ENCODE data around the gene DGCR8.
A peak's percentile ranks its signal among the peaks of the same experiment; 100 is the strongest.

Gene DGCR8

DNA sequence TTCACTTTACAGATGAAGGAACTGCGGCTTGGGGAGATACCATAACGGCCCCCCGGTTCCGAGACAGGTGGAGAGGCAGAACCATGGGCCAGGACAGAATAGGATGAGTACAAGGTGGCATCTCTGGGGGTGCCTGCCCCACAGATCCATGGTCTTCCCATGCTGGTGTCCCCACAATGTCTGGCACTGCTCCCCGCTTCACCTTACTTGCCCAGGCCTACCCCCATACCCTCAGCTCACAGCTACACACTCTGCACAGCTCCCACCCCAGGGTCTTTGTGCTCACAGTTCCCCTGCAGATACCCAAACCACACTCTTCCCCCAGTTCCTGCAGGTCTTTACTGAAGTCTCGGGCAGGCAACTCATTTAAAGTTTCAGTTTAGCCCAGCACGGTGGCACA lies 11.4 kb upstream of the DGCR8 start:
- no peak for DNase-seq

DNA sequence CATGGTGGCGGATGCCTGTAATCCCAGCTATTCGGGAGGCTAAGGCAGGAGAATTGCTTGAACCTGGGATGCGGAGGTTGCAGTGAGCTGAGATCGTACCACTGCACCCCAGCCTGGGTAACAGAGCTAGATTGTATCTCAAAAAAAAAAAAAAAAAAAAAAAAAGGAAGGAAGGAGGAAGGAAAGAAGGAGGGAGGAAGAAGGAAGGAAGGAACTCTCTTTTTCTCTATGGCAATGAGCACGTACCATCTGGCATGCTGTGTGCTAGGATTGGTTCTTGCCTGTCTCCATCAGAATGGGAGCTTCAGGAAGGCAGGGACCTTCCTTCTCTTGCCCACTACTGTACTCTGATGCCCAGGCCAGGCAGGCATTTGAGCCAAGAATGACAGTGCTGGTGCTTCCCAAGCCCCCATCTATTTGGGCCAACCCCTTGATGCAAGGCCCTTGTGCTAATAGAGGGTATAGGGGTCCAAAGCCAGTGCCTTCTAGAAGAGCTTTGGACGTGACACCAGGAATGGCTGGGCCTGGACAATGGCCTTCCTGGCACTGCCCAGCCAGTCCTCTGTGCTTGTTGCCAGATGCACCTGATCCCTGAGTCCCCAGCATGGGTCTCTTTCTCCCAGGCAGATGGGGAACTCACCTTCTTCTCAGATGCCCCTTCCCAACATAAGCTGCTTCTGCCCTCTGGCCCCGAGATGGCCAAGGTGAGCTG lies 10.6 kb upstream of the DGCR8 start:
- no peak for DNase-seq

DNA sequence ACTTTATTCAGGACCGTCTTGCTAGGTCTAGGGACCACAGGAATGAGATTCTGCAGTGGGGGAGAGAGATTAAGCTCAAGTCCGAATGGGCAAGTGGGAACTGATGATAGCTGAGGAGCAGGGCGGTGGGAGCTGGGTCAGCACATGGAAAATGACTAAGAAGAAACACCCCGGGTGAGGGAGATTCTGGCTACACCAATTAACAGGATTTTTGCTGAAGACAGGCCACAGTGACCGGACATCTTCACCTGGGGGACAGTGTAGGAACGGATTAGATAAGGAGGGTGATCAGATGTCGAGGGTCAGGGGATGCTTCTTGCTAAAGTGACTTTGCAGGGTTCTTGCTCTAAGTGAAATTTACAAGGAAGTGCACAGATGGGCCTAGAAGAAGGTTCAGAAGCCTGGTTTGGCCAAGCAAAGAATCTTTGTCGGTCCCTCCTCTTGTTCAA lies 8.5 kb upstream of the DGCR8 start:
- no peak for DNase-seq

DNA sequence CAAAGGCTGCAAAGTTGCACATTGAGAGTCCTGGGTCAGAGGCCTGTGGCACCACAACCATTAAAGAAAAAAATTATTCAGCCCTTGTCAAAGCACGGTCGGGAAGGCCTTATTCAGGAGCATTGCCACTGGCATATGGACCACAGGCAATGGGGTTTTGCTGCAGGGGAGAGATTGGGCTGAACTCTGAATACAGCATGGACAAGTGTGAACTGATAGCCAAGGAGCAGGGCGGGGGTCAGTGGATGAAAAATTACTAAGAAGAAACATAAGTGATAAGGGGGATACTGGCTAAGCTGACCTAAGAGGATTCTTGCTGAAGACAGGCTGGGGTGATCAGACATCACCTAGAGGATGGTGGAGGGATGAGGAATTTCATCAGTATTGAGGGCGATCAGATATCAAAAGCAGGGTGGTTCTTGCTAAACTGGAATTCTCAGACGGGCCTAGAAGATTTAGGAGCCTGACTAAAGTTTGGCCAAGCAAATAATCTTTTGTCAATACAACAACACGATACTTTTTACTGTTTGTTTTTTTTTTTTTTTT lies 3.3 kb upstream of the DGCR8 start:
- no peak for DNase-seq

DNA sequence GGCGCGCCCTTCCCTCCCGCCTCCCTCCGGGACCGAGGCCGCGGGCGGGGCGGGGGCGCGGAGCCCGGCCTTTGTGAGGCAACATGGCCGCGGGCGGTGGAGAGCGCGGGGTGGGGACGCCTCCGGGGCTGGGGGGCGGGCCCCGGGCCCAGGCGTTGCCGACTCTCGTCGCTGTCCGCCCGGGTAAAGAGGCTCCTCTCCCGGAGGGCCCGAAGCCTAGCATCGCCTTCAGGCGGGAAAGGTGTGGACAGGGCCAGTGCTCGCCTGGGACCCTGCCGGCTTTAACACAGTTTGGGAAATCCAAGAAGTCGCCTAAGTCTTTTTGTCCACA lies 369 bp downstream of the DGCR8 start:
- DNase-seq = peak; percentile 58

DNA sequence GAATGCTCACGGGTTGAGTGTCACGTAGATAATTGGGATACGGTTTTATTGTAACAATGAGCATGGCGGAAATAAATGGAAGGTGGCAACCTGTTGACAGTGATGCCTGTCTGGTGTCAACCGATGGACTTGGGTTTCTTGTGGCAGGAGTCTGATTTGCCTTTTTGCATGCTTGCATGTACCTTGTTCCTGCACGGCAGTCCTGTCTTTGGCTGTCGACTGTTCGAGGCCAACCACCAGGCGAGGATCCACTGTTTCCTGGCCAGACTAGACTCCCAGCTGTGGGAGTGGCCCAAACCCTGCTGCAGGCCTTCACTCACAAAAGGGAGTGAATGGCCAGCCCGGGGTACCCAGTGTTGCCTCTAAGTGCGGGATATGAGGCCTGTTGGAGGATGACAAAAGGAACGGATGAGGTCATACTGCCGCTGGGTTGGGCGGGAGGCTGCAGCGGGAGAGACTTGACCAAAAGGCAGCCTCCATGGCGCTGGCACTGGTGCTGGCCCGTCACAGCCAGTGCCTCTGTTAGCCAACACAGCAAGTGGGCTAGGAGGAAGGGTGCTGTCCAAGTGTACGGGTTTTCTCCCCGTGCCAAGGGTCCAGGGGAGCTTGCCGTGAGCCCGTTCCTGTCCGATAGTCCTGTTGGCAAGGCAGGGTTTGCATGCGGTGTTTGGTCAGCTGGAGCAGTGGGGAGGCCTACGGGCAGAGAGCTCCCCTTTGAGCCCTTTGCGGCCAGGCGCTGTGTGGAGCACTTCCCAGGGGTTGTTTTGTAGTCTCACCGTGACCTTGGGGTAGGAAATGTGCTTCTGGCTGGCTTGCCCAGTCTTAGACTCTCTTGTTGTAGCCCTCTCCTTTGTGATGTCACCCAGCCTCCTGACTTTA lies 974 bp downstream of the DGCR8 start:
- peak; percentile 6 for DNase-seq

DNA sequence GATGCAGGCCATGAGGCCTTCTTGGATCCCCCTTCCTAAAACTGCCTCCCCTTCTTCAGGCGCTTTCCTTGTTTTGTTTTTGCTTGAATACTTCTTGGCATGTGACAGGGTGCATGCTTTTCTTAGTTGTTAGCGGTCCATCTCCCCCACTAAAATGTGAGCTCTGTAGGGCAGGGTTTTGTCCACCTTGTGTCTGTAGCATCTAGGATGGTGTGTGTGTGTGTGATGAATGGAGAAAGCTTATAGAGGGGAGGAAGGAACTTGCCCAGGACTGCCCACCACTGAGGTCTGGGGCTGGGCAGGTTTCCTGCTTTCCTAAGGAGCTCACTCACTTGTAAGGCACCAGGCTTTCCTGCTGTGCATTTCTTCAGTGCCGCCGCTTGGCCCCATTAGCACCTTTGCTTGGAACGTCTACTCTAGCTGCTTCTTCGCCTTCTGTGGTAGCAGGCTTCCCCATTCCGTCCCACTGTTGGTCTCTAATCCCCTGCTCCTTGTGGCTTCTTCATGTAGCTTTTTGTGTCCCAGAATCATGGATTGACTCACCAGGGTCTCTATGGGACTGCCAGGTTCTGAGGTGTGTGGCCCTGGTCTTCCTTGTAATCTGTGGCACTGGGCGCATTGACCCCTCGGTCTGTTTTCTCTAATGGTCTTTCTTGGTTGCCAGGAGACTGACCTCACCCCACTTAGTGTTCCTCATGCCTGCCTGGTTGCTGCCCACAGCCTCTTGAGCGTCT lies 3.3 kb downstream of the DGCR8 start:
- no peak for DNase-seq

DNA sequence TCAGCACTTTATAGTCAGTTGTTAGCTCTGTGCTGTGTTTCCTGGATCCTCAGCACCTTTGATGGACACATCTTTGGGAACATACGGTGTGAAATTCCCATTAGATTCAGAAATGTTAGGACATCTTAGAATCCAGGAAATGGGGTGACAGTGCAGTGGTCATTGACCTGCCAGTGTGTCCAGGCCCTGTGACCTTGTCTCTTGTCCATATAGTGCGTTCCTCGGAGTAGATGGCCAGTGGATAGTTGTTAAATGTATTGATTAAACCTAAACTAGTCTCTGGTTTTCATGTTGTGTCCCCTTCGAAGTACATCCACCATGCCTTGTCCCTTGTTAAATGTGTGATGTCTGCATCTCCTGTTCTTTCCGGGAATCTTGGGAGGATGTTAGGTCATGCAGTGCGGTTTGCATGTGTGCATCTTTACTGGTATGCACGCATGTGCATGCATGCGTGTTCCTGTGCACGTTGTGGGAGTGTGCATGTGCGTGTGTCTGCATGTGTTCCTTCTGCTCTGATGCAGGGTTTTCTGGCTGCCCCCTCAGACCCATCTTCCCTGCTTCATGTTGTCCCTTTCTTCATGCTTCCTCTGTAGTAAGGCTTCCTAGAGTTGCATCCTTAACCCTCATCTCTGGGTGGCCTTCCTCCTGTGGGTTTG lies 4.0 kb downstream of the DGCR8 start:
- DNase-seq = no peak

DNA sequence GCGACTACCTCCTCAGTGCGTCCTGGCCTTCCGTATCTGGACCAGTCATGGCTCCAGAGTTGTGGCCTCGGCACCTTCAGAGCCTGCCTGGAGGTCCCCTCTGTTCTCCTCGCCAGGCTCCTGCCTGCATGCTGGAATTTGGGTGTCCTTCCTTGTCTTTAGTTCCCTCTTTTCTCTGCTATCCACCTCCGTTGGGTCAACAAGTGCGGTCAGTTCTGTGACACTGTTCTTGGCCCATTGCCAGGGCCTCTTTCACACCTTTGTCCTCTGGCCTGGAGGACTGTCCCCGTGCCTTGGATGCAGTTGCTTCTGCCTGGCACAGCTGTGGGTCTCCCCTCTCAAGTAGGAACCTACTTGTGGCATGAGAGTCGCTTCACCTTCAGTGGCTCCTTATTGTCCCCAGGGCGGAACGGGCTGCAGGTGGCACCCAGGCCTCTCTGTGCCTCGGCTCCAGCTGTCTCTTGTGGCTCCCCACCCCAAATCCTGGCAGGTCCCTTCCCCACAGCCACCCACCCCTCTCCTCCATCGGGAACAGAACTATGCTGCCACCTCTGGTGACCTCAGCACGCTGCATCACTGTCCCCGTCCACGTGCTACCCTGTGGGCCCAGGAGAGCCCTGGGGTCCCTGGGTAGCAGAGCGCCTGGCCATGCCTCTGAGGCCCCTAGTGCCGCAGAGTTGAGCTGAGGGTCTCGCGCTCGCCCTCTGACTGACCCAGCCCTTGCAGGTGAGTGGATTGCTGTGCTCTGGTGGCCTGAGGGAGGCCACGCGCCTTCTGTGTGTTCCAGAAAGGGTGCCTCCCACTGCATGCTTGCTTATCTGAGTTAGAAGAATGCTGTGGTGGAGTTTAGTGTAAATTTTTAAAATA lies 4.7 kb downstream of the DGCR8 start:
- DNase-seq = no peak

DNA sequence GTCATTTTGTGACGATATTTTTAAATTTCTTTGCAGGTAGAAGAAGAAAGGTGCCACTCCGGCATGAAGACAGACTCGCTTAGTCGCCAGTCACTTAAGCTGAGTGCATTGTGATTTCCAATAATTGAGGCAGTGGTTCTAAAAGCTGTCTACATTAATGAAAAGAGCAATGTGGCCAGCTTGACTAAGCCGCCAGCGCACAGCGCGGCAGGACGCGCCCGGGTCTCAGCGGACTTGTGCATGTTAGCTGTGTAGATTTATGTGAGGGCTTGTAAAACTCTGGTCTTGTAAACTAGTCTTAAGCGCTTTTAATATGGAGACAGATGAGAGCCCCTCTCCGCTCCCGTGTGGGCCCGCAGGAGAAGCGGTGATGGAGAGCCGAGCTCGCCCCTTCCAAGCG lies 5.6 kb downstream of the DGCR8 start:
- no peak for DNase-seq

DNA sequence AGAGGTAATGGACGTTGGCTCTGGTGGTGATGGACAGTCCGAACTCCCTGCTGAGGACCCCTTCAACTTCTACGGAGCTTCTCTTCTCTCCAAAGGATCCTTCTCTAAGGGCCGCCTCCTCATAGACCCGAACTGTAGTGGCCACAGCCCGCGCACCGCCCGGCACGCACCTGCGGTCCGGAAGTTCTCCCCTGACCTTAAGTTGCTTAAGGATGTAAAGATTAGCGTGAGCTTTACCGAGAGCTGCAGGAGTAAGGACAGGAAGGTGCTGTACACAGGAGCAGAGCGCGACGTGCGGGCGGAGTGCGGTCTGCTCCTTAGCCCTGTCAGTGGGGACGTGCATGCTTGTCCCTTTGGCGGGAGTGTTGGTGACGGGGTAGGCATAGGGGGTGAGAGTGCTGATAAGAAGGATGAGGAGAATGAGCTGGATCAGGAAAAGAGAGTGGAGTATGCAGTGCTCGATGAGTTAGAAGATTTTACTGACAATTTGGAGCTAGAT lies 6.1 kb downstream of the DGCR8 start:
- no peak for DNase-seq

DNA sequence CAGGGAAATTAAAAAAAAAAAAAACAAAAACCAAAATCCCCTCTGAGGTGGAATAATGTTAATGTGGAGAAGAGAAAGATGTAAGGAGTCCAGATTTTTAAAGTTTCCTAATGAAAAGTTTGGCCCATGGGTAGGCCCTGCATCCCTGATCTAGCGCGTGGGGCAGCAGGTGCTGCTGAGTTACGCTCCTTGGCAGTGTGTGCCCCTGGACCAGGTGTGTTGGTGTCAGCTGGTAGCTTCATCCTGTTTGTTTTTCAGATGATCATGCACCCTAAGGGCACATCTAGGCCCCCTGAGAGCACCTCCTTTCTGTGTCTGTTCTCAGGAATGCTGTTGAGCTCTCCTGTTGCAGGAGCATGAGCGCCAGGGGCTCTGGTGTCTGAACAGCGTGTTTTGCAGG lies 6.7 kb downstream of the DGCR8 start:
- no peak for DNase-seq

DNA sequence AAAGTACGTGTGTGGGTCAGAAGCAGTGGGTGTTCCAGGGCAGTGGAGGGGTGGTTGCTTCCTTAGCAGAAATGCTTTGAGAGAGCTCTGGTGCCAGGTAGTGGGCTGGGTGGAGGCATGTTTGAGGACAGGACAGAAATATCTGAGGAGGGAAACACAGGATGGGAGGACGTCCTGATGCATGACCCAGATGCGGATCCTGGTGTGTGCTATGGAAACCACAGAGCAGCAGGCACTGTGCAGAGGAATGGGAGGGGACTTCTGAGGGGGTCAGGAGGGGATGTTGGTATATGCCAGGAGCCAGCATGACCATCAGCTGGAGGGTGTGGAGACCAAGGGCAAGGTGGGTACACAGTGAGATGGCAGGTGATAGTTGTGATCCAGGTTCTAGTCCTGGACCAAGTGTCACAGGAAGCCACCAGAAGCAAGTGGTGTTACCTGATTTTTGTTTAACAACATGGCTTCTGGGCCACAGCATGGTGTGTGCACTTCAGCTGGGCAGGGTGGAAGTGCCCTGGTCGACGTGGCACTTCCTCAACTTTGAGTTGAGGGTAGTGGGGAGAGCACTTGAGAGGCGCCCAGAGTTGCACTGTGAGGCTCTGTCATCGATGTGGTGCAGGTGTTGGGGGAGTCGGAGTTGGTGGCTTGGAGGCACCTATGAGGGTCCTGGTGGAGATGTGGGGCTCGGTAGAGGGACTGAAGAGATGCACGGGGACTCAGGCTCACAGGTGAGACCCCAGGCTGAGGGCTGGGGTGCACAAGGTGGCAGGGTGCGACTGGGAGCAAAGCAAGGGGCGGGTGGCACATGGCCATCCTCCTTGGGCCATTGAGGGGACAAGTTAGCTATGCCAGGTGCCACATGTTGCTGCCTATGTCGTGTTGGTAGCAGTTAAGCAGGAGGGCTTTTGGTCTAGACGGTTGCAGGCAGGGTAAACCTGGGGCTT lies 7.5 kb downstream of the DGCR8 start:
- no peak for DNase-seq

DNA sequence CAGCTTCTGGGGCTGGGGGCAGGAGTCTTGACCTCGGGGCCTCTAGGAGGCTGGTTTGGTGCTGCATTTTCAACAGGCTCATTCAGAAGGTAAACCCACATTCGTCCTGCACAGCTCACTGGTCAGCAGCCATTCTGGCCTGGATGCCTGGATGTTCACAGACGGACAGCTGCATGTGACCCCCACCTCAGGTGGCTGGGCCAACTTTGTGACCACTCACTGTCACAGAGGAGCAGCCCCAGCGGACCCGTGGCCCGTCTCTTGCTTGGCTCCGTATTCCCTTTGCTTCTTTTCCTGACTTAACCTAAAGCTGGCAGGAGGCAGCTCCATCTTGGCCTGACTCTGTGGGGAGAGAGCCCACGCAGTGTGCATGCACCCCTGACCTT lies 8.2 kb downstream of the DGCR8 start:
- DNase-seq = no peak

DNA sequence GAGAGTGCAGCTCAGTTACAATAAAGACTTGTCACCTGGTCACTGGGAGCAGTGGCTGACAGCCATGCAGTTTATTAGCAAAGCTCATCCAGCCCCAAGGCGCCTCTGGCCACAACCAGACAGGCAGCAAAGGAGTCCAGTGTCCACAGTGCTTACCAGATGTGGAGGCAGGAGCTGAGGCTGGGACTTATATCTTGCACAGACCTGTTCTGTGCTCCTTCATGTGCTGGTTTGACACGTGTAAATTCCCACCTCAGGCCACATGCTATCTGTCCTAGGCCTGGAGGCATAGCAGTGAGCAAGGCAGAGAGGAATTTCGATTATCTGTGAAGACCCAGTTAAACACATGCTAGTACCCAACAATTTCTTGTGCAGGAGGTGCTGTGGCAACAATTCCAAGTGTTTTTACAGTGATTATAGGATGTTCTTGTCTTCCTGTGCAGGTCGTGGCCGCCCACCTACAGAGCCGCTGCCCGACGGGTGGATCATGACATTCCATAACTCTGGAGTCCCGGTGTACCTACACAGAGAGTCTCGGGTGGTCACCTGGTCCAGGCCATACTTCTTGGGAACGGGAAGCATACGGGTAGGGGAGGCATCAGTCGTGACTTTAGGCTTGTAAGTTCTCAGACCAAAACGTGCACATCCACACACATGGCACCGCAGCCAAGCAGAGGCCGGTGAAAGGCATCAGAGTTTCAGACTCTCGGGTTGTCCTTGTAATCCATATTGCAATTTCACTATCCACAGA lies 9.4 kb downstream of the DGCR8 start:
- no peak for DNase-seq

DNA sequence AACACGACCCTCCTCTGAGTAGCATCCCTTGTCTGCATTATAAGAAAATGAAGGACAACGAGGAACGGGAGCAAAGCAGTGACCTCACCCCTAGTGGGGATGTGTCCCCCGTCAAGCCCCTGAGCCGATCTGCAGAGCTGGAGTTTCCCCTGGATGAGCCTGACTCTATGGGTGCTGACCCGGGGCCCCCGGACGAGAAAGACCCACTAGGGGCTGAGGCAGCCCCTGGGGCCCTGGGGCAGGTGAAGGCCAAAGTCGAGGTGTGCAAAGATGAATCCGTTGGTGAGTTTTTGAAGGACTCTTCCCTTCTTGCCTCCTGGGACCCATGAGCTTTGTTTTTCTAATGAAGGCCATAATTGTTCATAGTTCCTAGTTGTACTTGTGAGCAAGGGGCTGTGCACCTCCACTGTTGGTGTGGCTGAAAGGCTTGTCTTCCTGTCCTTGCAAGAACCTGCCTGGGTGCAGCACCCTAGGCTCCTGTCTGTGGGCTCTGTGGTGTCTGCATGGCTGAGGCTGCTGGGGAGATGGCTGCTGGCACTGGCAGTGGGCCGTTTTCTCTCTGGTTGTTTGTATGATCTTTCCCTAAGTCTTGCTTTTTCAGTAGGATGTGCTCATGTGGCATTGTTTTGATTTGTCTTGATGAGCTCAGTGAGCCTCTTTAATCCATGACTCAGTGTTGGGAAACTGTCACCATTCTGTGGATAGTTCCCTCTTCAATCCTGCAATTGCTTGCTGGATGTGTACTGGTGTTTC lies 10.1 kb downstream of the DGCR8 start:
- no peak for DNase-seq

DNA sequence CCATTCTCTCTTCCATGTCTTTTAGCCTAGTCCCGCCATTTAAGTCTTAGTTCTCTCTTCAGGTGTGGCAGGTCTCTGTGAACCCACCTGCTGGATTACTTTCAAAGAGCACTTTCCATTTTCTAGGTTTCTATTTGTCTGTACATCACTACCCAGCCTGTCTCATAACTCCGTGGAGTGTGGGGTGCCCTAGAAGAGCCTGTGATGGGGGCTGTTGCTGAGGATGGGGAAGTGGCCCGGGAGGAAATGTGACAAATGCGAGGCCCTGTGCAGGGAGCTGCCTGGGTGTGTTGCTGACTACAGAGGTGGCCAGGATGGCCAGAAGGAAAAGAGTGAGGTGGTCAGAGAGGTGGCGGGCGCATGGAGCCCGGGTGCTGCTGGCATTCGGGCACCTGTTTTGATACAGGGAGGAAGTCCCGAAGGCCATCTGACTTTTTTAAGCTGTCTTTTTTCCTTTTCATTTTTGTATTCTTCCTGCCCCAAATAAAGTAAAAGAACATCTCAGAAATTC lies 10.7 kb downstream of the DGCR8 start:
- no peak for DNase-seq

DNA sequence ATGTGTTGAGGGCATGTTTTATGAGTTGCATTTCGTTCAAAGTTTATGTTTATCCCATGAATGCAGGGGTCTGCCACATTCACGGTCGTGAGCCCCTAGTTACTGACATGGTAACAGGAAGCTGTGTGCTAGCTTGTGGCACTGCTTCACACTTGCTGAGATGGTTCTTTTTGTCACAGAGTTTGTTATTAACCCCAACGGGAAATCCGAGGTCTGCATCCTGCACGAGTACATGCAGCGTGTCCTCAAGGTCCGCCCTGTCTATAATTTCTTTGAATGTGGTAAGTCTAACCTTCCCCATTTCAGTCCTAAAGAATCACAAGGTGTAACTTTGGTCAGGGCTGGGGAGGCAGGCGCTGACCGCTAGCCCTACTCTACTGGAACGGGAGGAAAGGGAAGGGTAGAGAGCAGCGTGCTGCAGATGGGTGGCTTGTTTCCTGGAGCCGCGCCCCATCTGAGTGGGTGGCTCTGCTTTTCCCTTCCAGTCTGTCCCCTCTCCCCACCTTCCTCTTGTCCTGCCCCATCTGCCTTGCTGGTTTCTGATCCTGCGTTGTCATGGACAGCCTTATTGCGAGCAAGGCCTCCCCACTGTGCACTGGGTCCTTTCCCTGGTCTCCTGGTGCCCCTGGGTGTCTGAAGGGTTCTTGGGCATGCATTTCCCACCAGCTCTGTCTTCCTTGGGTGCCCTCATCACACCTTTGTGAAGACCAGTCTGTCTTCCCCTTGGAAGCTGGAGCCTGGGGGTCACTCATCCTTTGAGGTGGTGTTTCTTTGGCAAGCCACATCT lies 11.8 kb downstream of the DGCR8 start:
- DNase-seq = no peak
